NCI-H2029 (cell line): ENCODE data around the gene PPP1R14C.
"Not testable (repeated sequence)": the region's sequence is repeated elsewhere in the genome, so short reads cannot be mapped to it uniquely, and the experiment has no call there.

Experiments used
- DNase-seq: peaks from one replicate; lab custom pipeline; 2025; lab: John Stamatoyannopoulos, UW

Gene PPP1R14C, protein sequence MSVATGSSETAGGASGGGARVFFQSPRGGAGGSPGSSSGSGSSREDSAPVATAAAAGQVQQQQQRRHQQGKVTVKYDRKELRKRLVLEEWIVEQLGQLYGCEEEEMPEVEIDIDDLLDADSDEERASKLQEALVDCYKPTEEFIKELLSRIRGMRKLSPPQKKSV

DNA sequence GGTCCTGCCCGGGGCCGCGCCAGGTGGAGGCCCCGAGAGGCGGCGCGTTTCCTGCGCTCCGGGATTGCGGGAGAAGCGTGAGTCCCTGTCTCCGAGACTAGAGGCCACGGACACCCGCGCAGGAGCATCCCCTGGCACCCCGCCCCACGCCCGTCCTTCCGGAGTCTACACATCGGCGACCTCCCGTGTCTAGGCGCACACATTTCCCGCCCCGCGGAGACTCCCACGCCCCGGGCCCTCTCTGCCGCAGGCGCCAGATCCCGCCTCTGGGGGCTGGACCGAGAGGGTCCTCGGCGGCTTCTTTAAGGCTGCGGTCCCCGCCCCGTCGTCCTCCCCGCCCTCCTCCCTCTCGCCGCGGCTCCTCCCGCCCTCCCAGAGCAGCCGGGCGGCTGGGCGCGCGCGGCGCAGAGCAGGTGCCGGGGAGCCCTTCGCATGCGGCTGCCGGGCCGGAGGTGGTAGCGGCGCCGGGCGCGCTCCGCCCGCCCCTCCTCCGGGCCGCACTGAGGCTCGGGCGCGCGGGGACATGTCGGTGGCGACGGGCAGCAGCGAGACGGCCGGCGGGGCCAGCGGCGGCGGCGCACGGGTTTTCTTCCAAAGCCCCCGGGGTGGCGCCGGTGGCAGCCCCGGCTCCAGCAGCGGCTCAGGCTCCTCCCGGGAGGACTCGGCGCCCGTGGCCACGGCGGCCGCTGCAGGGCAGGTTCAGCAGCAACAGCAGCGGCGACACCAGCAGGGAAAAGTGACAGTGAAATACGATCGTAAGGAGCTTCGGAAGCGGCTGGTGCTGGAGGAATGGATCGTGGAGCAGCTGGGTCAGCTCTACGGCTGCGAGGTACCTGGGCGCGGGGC, at the start of gene PPP1R14C:
Gene PPP1R14C, plus strand, starts transcription at position 375 of the 846 bp plus-strand sequence. Its CDS starts 149 bp downstream, at position 524.
- DNase-seq = peak; percentile 38

GRCh38 chr6:150093397-150093796, 49.4 kb upstream of the PPP1R14C start:
- DNase-seq = no peak

GRCh38 chr6:150098155-150098554, 44.7 kb upstream of the PPP1R14C start:
- DNase-seq = no peak

DNA sequence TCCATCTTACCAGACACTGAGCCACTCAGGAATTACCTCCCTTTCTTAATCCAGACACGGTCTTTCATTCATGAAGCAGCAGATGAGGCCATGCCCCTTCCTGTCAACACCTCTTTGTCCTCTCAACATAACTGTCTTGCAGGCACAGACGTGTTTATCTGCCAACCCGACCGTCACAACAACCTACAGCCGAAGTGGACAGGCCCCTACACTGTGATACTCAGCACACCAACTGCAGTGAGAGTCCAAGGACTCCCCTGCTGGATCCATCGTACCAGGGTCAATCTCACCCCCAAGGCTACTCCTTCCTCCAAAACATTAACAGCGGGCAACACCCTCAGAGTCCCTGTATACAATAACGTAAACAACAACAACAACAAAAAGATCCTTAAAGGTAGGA, 43.3 kb upstream of the PPP1R14C start:
- DNase-seq = no peak

GRCh38 chr6:150099953-150100352, 42.9 kb upstream of the PPP1R14C start:
- no peak for DNase-seq

- DNase-seq = no peak
Observed at GRCh38 chr6:150100745-150101144, 42.1 kb upstream of the PPP1R14C start.

GRCh38 chr6:150102750-150103270, 40.0 kb upstream of the PPP1R14C start:
- DNase-seq = no peak

GRCh38 chr6:150112233-150112632, 30.6 kb upstream of the PPP1R14C start:
- DNase-seq = no peak

GRCh38 chr6:150115769-150116168, 27.1 kb upstream of the PPP1R14C start:
- no peak for DNase-seq

DNA sequence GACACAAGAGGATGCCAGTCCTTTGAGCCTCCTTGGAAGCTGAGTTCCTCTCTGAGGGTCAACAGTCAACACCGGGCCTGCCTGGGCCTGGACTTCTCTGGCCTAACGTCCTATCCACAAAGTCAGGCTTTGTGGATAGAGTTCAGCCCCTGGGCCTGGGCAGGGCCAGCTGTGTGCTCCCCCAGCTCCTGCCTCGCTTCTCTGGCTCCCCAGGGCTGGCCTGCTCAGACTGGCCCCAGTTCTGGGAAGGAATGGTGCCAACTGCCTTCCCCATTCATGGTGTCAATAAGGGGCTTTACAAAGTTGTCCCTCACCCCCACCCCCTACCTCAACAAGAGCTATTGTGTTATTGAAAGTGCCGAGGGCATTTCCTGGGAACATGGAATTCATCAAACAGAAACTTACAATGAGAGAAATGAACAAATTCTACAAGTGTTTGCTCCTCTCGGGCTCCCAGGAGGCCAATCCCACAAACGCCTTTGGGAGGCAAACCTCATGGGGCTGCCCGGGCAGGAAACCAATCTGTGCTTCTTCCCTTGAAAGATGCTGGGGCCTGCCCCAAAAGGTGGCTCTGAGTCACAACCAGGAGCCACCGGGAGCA, 26.5 kb upstream of the PPP1R14C start:
- DNase-seq = no peak

- DNase-seq = no peak
Observed at GRCh38 chr6:150118203-150118602, 24.6 kb upstream of the PPP1R14C start.

- DNase-seq = peak; percentile 27
Observed at GRCh38 chr6:150118627-150119026, 24.2 kb upstream of the PPP1R14C start.

DNA sequence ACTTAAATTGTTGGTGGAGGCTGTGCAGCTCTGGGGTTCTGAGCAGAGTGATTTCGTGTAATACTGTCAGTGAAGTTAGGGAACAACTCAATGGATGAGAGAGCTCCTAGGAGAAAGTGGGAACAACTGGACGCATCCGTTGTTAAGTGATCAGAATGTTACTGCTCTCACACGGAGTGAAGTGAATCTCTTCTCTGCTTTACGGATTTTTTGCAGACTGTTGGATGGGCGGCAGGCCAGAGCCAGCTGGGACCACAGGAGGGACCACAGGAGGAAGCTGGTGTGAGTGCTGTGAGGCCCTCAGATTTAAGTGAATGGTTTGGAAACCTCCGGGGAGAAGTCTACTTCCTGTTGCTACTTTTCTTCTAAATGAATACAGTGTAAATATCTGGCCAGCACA, 23.7 kb upstream of the PPP1R14C start:
- DNase-seq = no peak

DNA sequence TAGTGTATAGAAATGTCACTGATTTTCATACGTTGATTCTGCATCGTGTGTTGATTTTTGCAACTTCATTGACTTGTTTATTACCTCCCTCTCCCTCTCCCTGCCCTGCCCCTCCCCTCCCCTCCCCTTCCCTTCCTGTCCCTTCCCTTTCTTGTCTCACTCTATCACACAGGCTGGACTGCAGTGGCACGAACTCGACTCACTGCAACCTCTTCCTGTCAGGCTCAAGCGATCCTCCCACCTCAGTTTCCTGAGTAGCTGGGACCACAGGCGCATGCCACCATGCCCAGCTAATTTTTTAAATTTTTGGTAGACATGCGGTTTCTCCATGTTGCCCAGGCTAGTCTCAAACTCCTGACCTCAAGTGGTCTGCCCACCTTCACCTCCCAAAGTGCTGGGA, 19.2 kb upstream of the PPP1R14C start:
- no peak for DNase-seq

GRCh38 chr6:150124235-150124634, 18.6 kb upstream of the PPP1R14C start:
- no peak for DNase-seq

- DNase-seq = no peak
Observed at GRCh38 chr6:150126641-150127291, 16.1 kb upstream of the PPP1R14C start.

DNA sequence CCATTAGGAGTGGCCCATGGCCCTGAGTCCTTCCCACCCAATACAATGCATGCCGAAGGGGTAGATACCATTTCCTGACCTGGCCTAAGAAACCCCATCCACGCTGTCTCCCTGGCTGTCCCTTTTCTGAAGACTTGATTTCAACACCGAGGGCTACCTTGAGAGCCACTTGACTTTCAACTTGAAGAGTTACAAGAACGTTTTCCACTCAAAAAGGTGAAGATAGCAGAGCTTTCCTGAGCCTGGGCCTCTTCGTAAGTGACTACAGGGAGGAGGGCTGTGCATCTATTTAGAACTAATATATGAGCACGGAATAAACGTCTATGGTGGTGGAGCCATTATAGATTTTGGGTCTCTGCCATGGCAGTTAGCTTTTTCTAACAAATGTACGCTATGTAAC, 14.4 kb upstream of the PPP1R14C start:
- DNase-seq = no peak

DNA sequence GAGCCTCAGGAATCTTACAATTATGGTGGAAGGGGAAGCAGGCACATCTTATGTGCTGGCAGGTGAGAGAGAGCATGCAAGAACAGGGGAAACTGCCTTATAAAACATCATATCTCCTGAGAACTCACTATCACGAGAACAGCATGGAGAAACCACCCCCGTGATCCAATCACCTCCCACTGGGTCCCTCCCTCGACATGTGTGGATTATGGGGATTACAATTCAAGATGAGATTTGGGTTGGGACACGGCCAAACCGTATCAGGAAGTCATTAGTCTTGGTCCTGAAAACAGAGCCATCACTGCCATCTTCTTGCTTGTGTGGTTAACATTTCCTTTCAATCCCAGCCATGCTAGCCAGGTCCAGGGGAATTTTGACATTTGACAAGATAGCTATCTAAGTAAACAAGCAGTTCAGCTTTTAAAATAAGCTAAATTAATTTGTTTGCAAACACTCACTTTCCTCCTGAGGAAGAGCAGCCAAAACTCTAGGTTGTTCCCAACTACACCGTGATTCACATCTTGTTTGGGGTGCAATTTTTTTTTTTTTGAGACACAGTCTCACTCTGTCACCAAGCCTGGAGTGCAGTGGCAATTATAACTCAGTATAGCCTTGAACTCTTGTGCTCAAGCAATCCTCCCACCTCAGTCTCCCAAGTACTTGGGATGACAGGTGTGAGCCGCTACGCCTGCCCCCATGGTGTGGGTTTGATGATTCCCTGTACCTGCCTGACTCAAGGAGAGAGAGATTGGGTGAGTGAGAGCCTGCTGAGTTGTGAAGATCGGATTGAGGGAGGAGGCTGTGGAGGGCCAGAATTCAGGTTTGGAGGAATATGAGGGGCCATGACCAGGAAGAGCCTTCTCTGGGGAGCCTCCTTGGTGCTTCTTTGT, 13.0 kb upstream of the PPP1R14C start:
- DNase-seq = no peak

DNA sequence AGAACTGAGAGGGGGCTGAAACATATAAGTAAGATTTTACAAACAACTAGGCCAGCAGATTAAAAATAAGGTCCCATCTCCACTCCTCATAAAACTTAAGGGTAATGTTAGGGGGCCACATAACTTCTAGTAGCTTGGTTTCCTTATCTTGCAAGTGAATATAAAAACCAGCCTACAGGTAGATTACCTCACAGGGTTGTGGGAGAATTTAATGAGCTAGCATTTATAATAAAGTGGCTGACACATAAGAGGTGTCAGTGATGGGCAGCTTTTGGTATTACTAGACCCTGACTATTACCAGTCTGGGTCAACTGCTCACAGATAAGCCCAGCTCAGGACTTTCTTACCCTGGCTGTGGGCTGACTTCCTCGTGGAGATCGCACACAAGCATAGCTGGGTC, 9.2 kb upstream of the PPP1R14C start:
- no peak for DNase-seq

DNA sequence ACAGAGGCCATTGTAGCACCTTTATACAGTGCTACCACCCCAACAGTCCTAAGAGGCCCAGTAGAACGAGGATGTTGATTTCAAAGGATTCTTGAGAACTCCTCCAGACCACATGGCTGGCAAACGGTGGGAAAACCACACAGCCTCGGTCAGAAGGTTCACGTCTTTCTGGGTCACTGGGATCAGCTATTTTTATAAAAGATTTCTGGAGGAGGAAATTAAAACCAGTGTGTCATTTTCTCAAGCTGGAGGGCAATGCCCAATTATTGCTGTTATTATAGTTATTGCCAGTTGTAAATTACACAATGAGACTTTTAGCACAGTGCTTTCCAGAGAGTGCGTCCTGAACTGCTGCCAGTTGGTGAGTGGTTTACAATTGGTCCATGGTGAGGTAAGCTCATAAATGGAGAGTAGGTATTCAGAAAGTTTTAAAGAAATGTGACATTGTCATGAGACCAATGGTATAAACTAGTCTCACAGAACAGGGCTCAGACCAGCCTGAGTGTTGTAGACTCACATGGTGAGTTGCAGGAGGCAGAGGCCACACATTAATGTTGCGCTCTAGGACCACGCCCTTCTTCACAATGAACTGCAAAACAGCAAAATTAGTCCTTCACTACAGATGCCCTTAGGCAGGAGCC, 8.4 kb upstream of the PPP1R14C start:
- no peak for DNase-seq

GRCh38 chr6:150137711-150138110, 5.1 kb upstream of the PPP1R14C start:
- not testable (repeated sequence) for DNase-seq
